Activated B cell treated with CpG ODN at 0.5 μM for 24 hours (primary cell): ENCODE data around the gene PAK1. TPM values are rescaled to one million over a fixed set of nuclear protein-coding genes. Genes with fewer than 3 reads are reported as not detected.

ENCODE experiments used
- ATAC-seq: fragments of 200-7000 bp; cut with Tn5 transposase; one replicate; pipeline ENCODE4 v1.10.0; 2021; ENCODE audit warnings: low read depth, mild to moderate bottlenecking, moderate library complexity
- CTCF ChIA-PET: fragments of 350-600 bp; sonication (Branson Sonifier 250); formaldehyde crosslinking; loops from one replicate; lab custom pipeline; 2021; ENCODE audit warnings: antibody characterized with exemption; lab: Charles Lee
- POLR2A ChIA-PET: fragments of 350-600 bp; sonication (Branson Sonifier 250); formaldehyde crosslinking; loops from one replicate; lab custom pipeline; 2021; ENCODE audit warnings: antibody characterized with exemption; lab: Charles Lee
- DNase-seq: peaks from one replicate; pipeline ENCODE4 v3.0.0; 2022
- H3K27ac Mint-ChIP-seq: one replicate; pipeline ENCODE4 v1.8.0; 2020; ENCODE audit warnings: mixed read lengths
- H3K27me3 Mint-ChIP-seq: one replicate; pipeline ENCODE4 v1.8.0; 2021; ENCODE audit warnings: mixed read lengths
- H3K36me3 Mint-ChIP-seq: one replicate; pipeline ENCODE4 v1.8.0; 2021; ENCODE audit warnings: low read depth, mixed read lengths
- H3K4me1 Mint-ChIP-seq: one replicate; pipeline ENCODE4 v1.8.0; 2021; ENCODE audit warnings: mixed read lengths
- H3K4me3 Mint-ChIP-seq: one replicate; pipeline ENCODE4 v1.8.0; 2020; ENCODE audit warnings: mild to moderate bottlenecking, mixed read lengths
- H3K9me3 Mint-ChIP-seq: one replicate; pipeline ENCODE4 v1.8.0; 2020; ENCODE audit warnings: mixed read lengths
- intact Hi-C: fragments of 100-400 bp; cut with micrococcal nuclease; formaldehyde crosslinking; loops from one replicate; pipeline ENCODE4 v1.15.1; 2024
- total RNA-seq: library from RNA; stranded (reverse); gene quantifications from 2 replicates; pipeline ENCODE4 v1.2.3, GENCODE V29; 2022
- TF ChIP-seq, protein P1 (sequence below): fragments of 200-600 bp; IDR thresholded peaks from one replicate; pipeline ENCODE4 v1.8.0; 2022; ENCODE audit warnings: antibody characterized with exemption, mild to moderate bottlenecking

PAK1 gene
- total RNA-seq, 1 donor from 2014 or later = 21.1 TPM

DNA sequence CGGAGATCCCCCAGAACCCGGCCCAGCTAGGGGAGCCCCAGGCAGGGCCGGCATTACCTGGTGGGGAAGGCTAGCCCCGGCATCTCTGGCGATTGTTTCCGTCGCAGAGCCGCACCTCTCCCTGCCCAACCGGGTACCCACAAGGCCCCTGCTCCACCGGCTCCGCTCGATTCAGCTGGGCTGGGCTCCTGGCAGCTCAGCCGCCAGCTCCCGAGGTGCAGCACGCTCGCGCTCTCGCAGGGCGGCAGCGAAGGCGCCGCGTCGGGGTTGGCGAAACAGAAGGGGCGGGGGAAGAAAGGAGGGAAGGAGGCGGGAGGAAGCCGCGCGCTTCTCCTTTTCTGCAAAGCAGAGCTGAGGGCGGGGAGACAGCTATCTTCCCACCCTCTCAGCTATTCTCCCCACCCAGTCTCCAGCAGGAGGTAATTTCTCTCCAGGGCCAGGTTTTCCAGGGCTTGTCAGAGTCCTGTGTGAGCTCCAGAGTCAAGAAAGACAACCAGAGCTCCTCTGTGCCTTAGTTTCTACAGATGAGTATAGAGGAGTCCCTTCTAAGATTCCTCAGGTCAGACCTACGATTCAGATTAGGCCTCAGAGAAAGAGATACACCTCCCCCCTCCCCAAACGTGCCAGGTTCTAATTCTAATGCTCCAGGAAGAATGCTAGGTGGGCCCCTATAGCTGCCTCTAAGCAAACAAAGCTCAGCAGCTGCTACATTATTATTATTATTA, 62.0 kb downstream of the PAK1 start:
- peak; percentile 70 for DNase-seq
- TF ChIP-seq, protein P1, sequence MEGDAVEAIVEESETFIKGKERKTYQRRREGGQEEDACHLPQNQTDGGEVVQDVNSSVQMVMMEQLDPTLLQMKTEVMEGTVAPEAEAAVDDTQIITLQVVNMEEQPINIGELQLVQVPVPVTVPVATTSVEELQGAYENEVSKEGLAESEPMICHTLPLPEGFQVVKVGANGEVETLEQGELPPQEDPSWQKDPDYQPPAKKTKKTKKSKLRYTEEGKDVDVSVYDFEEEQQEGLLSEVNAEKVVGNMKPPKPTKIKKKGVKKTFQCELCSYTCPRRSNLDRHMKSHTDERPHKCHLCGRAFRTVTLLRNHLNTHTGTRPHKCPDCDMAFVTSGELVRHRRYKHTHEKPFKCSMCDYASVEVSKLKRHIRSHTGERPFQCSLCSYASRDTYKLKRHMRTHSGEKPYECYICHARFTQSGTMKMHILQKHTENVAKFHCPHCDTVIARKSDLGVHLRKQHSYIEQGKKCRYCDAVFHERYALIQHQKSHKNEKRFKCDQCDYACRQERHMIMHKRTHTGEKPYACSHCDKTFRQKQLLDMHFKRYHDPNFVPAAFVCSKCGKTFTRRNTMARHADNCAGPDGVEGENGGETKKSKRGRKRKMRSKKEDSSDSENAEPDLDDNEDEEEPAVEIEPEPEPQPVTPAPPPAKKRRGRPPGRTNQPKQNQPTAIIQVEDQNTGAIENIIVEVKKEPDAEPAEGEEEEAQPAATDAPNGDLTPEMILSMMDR = no peak
- ChIA-PET POLR2A (interaction anchor here (0.9 kb wide), 2 partner anchors 11 to 63 kb away, joined by 4 read pairs; partner anchors contain the start of gene PAK1), CTCF (interaction anchor here (1.3 to 1.5 kb wide), 3 partner anchors 13 to 207 kb away, joined by 3 to 4 read pairs (median 3); no protein-coding TSS in a partner anchor)
- peak; percentile 96 for ATAC-seq
- Mint-ChIP-seq H3K4me1 (peaks cover 23% of the 10 kb centered on the region), H3K4me3 (peak overlapping the region; percentile 94), H3K27me3 (no peaks in the 10 kb centered on the region), H3K9me3 (no peaks in the 10 kb centered on the region), H3K27ac (peak overlapping the region; percentile 85), H3K36me3 (peaks cover 1% of the 10 kb centered on the region)
- intact Hi-C loops = loop anchor here (1.0 to 5.0 kb wide), 3 partner anchors 62 to 550 kb away; partner anchors contain the start of genes ACER3 and PAK1

DNA sequence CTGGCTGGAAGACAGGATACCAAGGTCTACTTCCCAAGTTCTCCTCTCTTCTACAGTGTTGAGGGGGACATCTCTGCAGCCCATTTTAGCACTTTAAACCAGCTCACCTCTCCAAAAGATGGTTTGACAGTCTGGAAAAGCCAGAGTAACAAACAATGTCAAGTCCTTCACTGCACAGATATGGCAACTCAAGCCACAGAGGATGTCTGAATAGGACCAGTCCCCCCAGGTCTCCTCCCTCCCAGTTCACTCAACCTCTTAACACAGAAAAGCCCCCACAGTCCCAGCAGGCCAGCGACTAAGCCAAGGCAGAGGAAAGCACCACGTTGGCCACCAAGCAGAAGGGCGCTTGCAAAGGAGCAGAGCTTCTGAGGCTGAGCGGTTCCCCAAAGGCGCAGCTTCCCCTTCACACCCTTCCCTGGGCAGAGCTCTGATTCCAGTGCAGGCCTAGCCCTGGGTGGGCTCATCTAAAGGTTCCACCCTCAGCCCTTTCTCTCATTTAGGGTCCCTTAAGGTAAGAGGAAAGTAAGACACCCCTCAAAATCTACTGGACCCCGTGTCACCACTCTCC, 62.7 kb downstream of the PAK1 start:
- Mint-ChIP-seq H3K4me1 (peaks cover 23% of the 10 kb centered on the region), H3K27me3 (no peaks in the 10 kb centered on the region), H3K4me3 (peak overlapping the region; percentile 94), H3K9me3 (no peaks in the 10 kb centered on the region), H3K36me3 (peaks cover 1% of the 10 kb centered on the region), H3K27ac (peak overlapping the region; percentile 85)
- ATAC-seq (peak; percentile 55), DNase-seq (peak; percentile 37)
- CTCF ChIA-PET = interaction anchor here (1.3 to 1.5 kb wide), 3 partner anchors 12 to 208 kb away, joined by 3 to 4 read pairs (median 3); no protein-coding TSS in a partner anchor
- TF ChIP-seq, protein P1 = no peak
- intact Hi-C loops = loop anchor here (1.0 to 5.0 kb wide), 3 partner anchors 63 to 549 kb away; partner anchors contain the start of genes ACER3 and PAK1
- POLR2A ChIA-PET = interaction anchor here (0.9 kb wide), 1 partner anchor 63 kb away, joined by 4 read pairs; the partner anchor contains the start of gene PAK1

DNA sequence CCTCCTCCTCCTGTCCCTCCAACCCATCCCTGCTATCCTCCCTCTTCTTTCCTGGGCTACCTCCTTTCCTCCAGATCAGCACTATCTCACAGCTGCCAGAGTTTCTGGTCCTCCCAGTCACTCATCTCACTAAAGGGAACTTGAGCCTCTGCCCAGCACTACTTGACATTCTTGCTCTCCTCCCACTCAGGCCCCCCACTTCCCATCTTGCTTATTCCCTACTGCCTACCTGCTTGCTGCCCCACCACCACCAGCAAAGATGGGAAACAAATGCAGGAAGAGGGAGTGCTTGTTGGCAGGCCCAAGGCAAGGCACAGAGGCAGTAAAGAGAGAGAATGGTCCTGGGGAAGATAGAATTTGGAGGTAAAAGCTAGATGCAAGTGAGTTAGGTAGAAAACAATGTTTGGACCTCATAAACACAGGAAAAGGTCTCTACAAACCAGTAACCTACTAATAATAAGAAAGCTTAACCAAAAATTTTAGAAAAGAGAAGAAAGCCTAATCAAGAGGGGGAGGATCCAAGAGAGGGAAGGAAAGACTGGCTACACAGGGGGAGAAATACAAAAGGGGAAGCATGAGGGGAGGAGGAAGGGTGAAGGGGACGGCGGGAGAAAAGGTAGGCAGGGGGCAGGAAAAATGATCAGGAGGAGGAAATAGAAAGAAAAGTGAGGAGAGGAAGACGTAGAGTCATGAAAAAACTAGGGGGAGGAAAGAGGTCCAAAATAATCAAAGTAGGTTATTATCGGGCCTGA, 63.6 kb downstream of the PAK1 start:
- H3K27me3 Mint-ChIP-seq = no peaks in the 10 kb centered on the region
- ChIA-PET CTCF (no interaction called here), POLR2A (no interaction called here)
- no peak overlapping the region for H3K27ac Mint-ChIP-seq
- TF ChIP-seq, protein P1 = no peak
- no peaks in the 10 kb centered on the region for H3K9me3 Mint-ChIP-seq
- ATAC-seq = no peak
- H3K4me3 Mint-ChIP-seq = peak overlapping the region; percentile 30
- intact Hi-C loops = loop anchor here (5.0 kb wide), 2 partner anchors 137 to 548 kb away; partner anchors contain the start of gene ACER3
- peaks cover 23% of the 10 kb centered on the region for H3K4me1 Mint-ChIP-seq
- peaks cover 1% of the 10 kb centered on the region for H3K36me3 Mint-ChIP-seq
- no peak for DNase-seq

DNA sequence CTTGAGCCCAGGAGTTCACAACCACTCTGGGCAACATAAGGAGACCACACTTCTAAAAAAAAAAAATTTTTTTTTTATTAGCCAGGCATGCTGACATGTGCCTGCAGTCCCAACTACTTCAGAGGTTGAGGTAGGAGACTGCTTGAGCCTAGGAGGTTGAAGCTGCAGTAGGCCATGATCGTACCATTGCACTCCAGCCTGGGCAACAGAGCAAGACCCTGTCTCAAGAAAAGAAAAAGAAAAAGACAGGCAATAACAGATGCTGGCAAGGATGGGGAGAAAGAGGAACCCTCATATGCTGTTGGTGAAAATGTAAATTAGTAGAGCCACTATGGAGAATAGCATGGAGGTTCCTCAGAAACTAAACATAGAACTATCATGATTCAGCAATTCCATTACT, 64.8 kb downstream of the PAK1 start:
- H3K9me3 Mint-ChIP-seq = no peaks in the 10 kb centered on the region
- intact Hi-C loops = no loop called here
- ATAC-seq (no peak), DNase-seq (no peak)
- no peaks in the 10 kb centered on the region for H3K27me3 Mint-ChIP-seq
- no peak overlapping the region for H3K27ac Mint-ChIP-seq
- POLR2A ChIA-PET = no interaction called here
- H3K4me3 Mint-ChIP-seq = no peak overlapping the region
- peaks cover 1% of the 10 kb centered on the region for H3K36me3 Mint-ChIP-seq
- H3K4me1 Mint-ChIP-seq = peaks cover 23% of the 10 kb centered on the region
- CTCF ChIA-PET = no interaction called here
- TF ChIP-seq, protein P1 = no peak
